Endothelial cell of umbilical vein (primary cell): ENCODE data around the gene EXOC1. TPM values are rescaled to one million over a fixed set of nuclear protein-coding genes. Genes with fewer than 3 reads are reported as not detected.

ENCODE experiments used
- BruUV-seq: library from RNA; stranded (reverse); fragments of 400-500 nt; replicated peaks from 2 replicates; lab custom pipeline; 2021; lab: Mats Ljungman, UMichigan
- CTCF ChIA-PET: fragments of 300-600, 350-600 bp; sonication (Branson Sonifier 250); formaldehyde crosslinking; loops from one replicate; lab custom pipeline; 2021; ENCODE audit warnings: antibody characterized with exemption, inconsistent platforms; lab: Charles Lee
- POLR2A ChIA-PET: fragments of 300-600, 350-600 bp; sonication (Branson Sonifier 250); formaldehyde crosslinking; loops from one replicate; lab custom pipeline; 2021; ENCODE audit warnings: antibody characterized with exemption, inconsistent platforms; lab: Charles Lee
- DNase-seq: peaks from one replicate; pipeline ENCODE4 v3.0.0-alpha.2; 2011; ENCODE audit warnings: low read depth, low spot score
- FAIRE-seq: peaks from 2 replicates; lab custom pipeline; 2011; peaks lifted over from hg19 to GRCh38; lab: Jason Lieb, UNC
- H2AFZ ChIP-seq: 2 replicates; pipeline ENCODE4 v1.6.0; 2012; ENCODE audit warnings: low read depth, low read length, control low read depth, inconsistent platforms
- H3K27ac ChIP-seq: 2 replicates; pipeline ENCODE4 v1.5.1; 2011; ENCODE audit warnings: low read depth, mild to moderate bottlenecking, control low read depth, low read length, moderate library complexity; ENCODE audit not compliant: insufficient read depth
- H3K27me3 ChIP-seq, 2 experiments: 2 replicates each; pipeline versions ENCODE4 v1.6.0 to v1.6.1; 2011; ENCODE audit warnings: low read length in 2 of 2, mixed read lengths in 1 of 2; ENCODE audit not compliant: control insufficient read depth in 2 of 2, insufficient read depth in 2 of 2
- H3K36me3 ChIP-seq, 2 experiments: 2 replicates in 1 of 2; 3 replicates in 1 of 2; pipeline ENCODE4 v1.5.1; 2011; ENCODE audit warnings: low read length in 2 of 2, mild to moderate bottlenecking in 1 of 2, moderate library complexity in 1 of 2; ENCODE audit not compliant: control insufficient read depth in 2 of 2, insufficient read depth in 2 of 2; ENCODE audit errors: extremely low read depth in 1 of 2
- H3K4me1 ChIP-seq: 3 replicates; pipeline ENCODE4 v1.5.1; 2011; ENCODE audit warnings: mild to moderate bottlenecking, low read length; ENCODE audit not compliant: control insufficient read depth, insufficient read depth; ENCODE audit errors: extremely low read depth
- H3K4me2 ChIP-seq: 2 replicates; pipeline ENCODE4 v1.6.1; 2011; ENCODE audit warnings: low read length, control low read depth, mixed read lengths; ENCODE audit not compliant: insufficient read depth
- H3K4me3 ChIP-seq, 3 experiments: fragments of 200-600 bp in 1 of 3; sonication (generic), shearing (Covaris generic) in 1 of 3; replicated peaks in 1 of 3; 2 replicates each; pipeline ENCODE4 v1.5.1; 2011 to 2016; ENCODE audit warnings: control low read depth in 3 of 3, low read length in 3 of 3, mild to moderate bottlenecking in 2 of 3, inconsistent platforms in 1 of 3, low read depth in 1 of 3, moderate library complexity in 1 of 3; ENCODE audit not compliant: insufficient read depth in 1 of 3
- H3K79me2 ChIP-seq: 2 replicates; pipeline ENCODE4 v1.6.0; 2012; ENCODE audit warnings: low read length, inconsistent platforms; ENCODE audit not compliant: control insufficient read depth, insufficient read depth
- H3K9ac ChIP-seq: replicated peaks from 2 replicates; pipeline ENCODE3; 2011; ENCODE audit warnings: low read length, control low read depth; ENCODE audit not compliant: insufficient read depth; ENCODE audit errors: extremely low read depth
- H3K9me1 ChIP-seq: replicated peaks from 3 replicates; pipeline ENCODE4 v1.6.0; 2011; ENCODE audit warnings: mild to moderate bottlenecking, low read length; ENCODE audit not compliant: control insufficient read depth, insufficient read depth; ENCODE audit errors: extremely low read depth
- H3K9me3 ChIP-seq: replicated peaks from 2 replicates; pipeline ENCODE4 v1.5.1; 2012; ENCODE audit warnings: low read length, inconsistent platforms; ENCODE audit not compliant: control insufficient read depth, insufficient read depth
- H4K20me1 ChIP-seq: replicated peaks from 2 replicates; pipeline ENCODE3; 2011; ENCODE audit warnings: mild to moderate bottlenecking, low read length; ENCODE audit not compliant: control insufficient read depth, insufficient read depth; ENCODE audit errors: extremely low read depth
- EZH2 ChIP-seq: IDR thresholded peaks from 2 replicates; pipeline ENCODE4 v1.6.1; 2012; ENCODE audit warnings: borderline replicate concordance, low read depth, mild to moderate bottlenecking, moderate library complexity, low read length, inconsistent platforms; ENCODE audit not compliant: severe bottlenecking
- FOS ChIP-seq: IDR thresholded peaks from 2 replicates; pipeline ENCODE4 v1.6.1; 2011; ENCODE audit warnings: mild to moderate bottlenecking, low read length, moderate library complexity, borderline replicate concordance; ENCODE audit not compliant: insufficient read depth
- GATA2 ChIP-seq: IDR thresholded peaks from 2 replicates; pipeline ENCODE4 v1.7.0; 2011; ENCODE audit warnings: low read depth, mild to moderate bottlenecking, moderate library complexity, mixed read lengths, low read length; ENCODE audit not compliant: insufficient read length, insufficient read depth
- JUN ChIP-seq: IDR thresholded peaks from 2 replicates; pipeline ENCODE4 v1.6.1; 2011; ENCODE audit warnings: borderline replicate concordance, low read depth; ENCODE audit not compliant: insufficient read length, insufficient read depth
- MYC ChIP-seq: IDR thresholded peaks from one replicate; pipeline ENCODE4 v1.6.1; 2011; ENCODE audit warnings: mild to moderate bottlenecking, low read depth, low read length
- POLR2A ChIP-seq: IDR thresholded peaks from 2 replicates; pipeline ENCODE4 v1.6.1; 2012; ENCODE audit warnings: low read depth, mild to moderate bottlenecking, control low read depth, low read length
- POLR2AphosphoS5 ChIP-seq: IDR thresholded peaks from 2 replicates; pipeline ENCODE4 v1.6.1; 2012; ENCODE audit warnings: low read depth, mild to moderate bottlenecking, control low read depth, low read length, moderate library complexity; ENCODE audit not compliant: insufficient read depth
- dilution Hi-C: fragments of 300-500 bp; cut with MboI; formaldehyde crosslinking; loops from one replicate; pipeline ENCODE4 v1.15.0; 2019; ENCODE audit warnings: low sequenced_read_pairs; ENCODE audit not compliant: extremely low pct_ligation_motif_present
- intact Hi-C: fragments of 100-400 bp; cut with micrococcal nuclease; formaldehyde crosslinking; loops from one replicate; pipeline ENCODE4 v1.10.0; 2022
- polyA plus RNA-seq, 4 experiments: library from polyadenylated mRNA; depleted of rRNA in 3 of 4; stranded (reverse) in 3 of 4; unstranded in 1 of 4; fragments of >200 nt; gene quantifications; 2 replicates each; pipeline versions ENCODE4 v1.2.1 to v1.2.3, GENCODE V29; 2011 to 2012; ENCODE audit warnings: missing spikeins in 1 of 4
- total RNA-seq: library from RNA; stranded (reverse); gene quantifications from 2 replicates; pipeline ENCODE4 v1.2.3, GENCODE V29; 2021
- TF ChIP-seq, protein P1 (sequence below), 2 donors: IDR thresholded peaks; 1 replicate in 1 of 2; 2 replicates in 1 of 2; pipeline ENCODE4 v1.5.1; 2011; ENCODE audit warnings: low read length in 2 of 2, mild to moderate bottlenecking in 2 of 2, moderate library complexity in 2 of 2, control low read depth in 1 of 2, inconsistent platforms in 1 of 2, low read depth in 1 of 2; ENCODE audit not compliant: insufficient read depth in 1 of 2; ENCODE audit errors: extremely low read depth in 1 of 2
- TF ChIP-seq, protein P2 (sequence below): IDR thresholded peaks from 2 replicates; pipeline ENCODE4 v1.6.1; 2011; ENCODE audit not compliant: insufficient read depth, insufficient read length

Gene EXOC1
- total and polyA plus RNA-seq, 2 donors (not counting 3 experiments of a cell fraction or from before 2014, with no cell fraction given): 11.6 to 33.3 TPM

DNA sequence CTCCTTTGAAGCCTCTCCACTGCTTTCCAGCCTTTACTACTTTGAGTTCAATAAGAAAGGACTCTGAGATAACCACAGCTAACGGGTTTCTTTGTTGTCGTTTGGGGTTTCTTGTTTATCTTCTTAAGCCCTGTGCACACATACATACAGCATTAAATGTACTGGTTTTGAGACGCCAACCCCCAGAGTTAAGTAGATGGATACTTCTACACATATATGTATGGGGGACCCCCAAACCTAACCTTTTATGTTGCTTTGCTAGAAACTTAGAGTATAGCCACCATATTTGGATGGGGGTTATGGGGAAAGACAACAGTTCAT lies 96.0 kb downstream of the EXOC1 start:
- no peaks in the 10 kb centered on the region for H3K9me1 ChIP-seq
- H4K20me1 ChIP-seq: no peaks in the 10 kb centered on the region
- no peaks in the 10 kb centered on the region for H3K9me3 ChIP-seq
- H2AFZ ChIP-seq: peak overlapping the region; percentile 75
- peak overlapping the region; percentile 72 to 99 (median 72) for H3K4me3 ChIP-seq
- peaks cover 0 to 2% of the 10 kb centered on the region in 2 experiments for H3K36me3 ChIP-seq
- intact Hi-C loops (loop anchor here (1.0 to 10.0 kb wide), 6 partner anchors 97 to 595 kb away; partner anchors contain the start of genes EXOC1, PAICS and PPAT), dilution Hi-C loops (no loop called here)
- peak overlapping the region; percentile 100 for H3K27ac ChIP-seq
- peaks cover 31% of the 10 kb centered on the region for H3K4me1 ChIP-seq
- peak overlapping the region; percentile 99 for H3K4me2 ChIP-seq
- POLR2A ChIA-PET: interaction anchor here (0.6 to 2.3 kb wide), 9 partner anchors 9 to 1029 kb away, joined by 3 to 8 read pairs (median 5); partner anchors contain the start of genes AASDH, PAICS and PPAT
- H3K79me2 ChIP-seq: peaks cover 49% of the 10 kb centered on the region
- DNase-seq (no peak), FAIRE-seq (no peak)
- TSS peak; percentile 52 for BruUV-seq
- H3K9ac ChIP-seq: peak overlapping the region; percentile 99
- TF ChIP-seq, protein P1, sequence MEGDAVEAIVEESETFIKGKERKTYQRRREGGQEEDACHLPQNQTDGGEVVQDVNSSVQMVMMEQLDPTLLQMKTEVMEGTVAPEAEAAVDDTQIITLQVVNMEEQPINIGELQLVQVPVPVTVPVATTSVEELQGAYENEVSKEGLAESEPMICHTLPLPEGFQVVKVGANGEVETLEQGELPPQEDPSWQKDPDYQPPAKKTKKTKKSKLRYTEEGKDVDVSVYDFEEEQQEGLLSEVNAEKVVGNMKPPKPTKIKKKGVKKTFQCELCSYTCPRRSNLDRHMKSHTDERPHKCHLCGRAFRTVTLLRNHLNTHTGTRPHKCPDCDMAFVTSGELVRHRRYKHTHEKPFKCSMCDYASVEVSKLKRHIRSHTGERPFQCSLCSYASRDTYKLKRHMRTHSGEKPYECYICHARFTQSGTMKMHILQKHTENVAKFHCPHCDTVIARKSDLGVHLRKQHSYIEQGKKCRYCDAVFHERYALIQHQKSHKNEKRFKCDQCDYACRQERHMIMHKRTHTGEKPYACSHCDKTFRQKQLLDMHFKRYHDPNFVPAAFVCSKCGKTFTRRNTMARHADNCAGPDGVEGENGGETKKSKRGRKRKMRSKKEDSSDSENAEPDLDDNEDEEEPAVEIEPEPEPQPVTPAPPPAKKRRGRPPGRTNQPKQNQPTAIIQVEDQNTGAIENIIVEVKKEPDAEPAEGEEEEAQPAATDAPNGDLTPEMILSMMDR (IDR thresholded peaks at IDR 0.05; ENCODE audit: extremely low read depth in 1 of 2, insufficient read depth in 1 of 2, low read depth in 1 of 2, low read length in 2 of 2): no peak
- no peak for TF ChIP-seq JUN
- TF ChIP-seq, protein P2, sequence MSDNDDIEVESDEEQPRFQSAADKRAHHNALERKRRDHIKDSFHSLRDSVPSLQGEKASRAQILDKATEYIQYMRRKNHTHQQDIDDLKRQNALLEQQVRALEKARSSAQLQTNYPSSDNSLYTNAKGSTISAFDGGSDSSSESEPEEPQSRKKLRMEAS: no peak
- no peak for TF ChIP-seq POLR2A
- TF ChIP-seq POLR2AphosphoS5: no peak
- no peak for TF ChIP-seq GATA2
- TF ChIP-seq FOS: no peak
- no peak for TF ChIP-seq EZH2
- no peak for TF ChIP-seq MYC
- CTCF ChIA-PET: interaction anchor here (0.6 to 2.8 kb wide), 29 partner anchors 7 to 519 kb away, joined by 3 to 57 read pairs (median 5); partner anchors contain the start of genes AASDH and PAICS
- no peaks in the 10 kb centered on the region for H3K27me3 ChIP-seq
